ENCODE measurements around the gene PIK3CA. TPM values are rescaled to one million over a fixed set of nuclear protein-coding genes. Genes with fewer than 3 reads are reported as not detected.

Gene PIK3CA
- total RNA-seq, 1 donor, result 34.7 TPM

- H3K9me3 ChIP-seq (ENCODE audit: low read depth, low read length), result no peaks in the 10 kb centered on the region
- no peak for DNase-seq (ENCODE audit: insufficient read length, low spot score, missing footprints)
- H3K36me3 ChIP-seq (ENCODE audit: insufficient read depth, low read length), result no peaks in the 10 kb centered on the region
- no peak overlapping the region for H2AFZ ChIP-seq (ENCODE audit: low read length)
- H3K79me2 ChIP-seq (ENCODE audit: insufficient read depth, low read length), result peaks cover 66% of the 10 kb centered on the region
- no peak overlapping the region for H3K4me2 ChIP-seq (ENCODE audit: insufficient read depth, low read length)
- H3K27ac ChIP-seq (ENCODE audit: low read depth, low read length), result no peak overlapping the region
- H3K27me3 ChIP-seq (ENCODE audit: insufficient read depth, low read length), result no peaks in the 10 kb centered on the region
- TF ChIP-seq, protein P1, sequence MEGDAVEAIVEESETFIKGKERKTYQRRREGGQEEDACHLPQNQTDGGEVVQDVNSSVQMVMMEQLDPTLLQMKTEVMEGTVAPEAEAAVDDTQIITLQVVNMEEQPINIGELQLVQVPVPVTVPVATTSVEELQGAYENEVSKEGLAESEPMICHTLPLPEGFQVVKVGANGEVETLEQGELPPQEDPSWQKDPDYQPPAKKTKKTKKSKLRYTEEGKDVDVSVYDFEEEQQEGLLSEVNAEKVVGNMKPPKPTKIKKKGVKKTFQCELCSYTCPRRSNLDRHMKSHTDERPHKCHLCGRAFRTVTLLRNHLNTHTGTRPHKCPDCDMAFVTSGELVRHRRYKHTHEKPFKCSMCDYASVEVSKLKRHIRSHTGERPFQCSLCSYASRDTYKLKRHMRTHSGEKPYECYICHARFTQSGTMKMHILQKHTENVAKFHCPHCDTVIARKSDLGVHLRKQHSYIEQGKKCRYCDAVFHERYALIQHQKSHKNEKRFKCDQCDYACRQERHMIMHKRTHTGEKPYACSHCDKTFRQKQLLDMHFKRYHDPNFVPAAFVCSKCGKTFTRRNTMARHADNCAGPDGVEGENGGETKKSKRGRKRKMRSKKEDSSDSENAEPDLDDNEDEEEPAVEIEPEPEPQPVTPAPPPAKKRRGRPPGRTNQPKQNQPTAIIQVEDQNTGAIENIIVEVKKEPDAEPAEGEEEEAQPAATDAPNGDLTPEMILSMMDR (IDR thresholded peaks at IDR 0.05; ENCODE audit: extremely low read depth, low read depth, low read length), result no peak
- peaks cover 45% of the 10 kb centered on the region for H3K4me1 ChIP-seq (ENCODE audit: insufficient read depth, low read length)
- H3K4me3 ChIP-seq (ENCODE audit: insufficient read depth, low read length), result no peak overlapping the region
- H4K20me1 ChIP-seq (ENCODE audit: insufficient read depth, low read length), result peaks cover 38% of the 10 kb centered on the region
Observed at GRCh38 chr3:179179256-179179655, 31.1 kb downstream of the PIK3CA start.

DNA sequence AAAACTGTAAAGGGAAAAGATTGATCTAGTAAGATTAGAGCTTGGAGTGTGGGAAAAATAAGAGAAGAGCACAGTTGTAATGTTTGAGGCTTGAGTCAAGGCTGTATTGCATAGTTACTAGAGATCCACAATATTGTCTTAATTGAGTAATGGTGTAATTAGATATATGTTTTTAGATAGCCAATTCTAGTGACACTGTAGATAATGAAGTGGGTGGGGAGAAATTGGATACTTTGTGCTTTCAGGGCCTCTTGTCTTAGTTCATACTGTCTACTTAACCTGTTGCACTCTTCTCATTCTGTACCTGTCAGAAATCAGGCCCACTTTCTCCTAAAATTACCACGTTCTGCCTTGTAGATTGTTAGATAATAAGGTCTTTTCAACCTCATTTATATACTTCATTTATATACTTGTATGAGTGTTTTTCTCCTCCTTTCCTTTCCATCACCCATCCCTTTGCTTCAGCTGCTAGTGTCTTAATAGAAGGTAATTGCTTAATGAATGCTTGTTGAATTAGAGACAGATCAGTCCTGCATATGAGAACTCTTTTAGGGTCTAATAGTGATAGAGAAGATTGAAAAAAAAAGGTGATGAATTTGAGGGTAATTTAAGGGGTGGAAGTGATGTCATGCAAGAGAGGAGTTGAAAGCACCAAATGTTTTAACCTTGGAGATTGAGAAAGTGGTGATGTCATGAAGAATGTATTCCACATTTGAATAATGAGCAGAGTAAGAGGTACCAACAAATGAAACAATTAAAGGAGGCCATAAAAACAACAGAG, 32.0 kb downstream of the PIK3CA start:
- Histone ChIP-seq H3K9me3 (ENCODE audit: low read depth, low read length) (no peaks in the 10 kb centered on the region), H3K4me3 (ENCODE audit: insufficient read depth, low read length) (no peak overlapping the region), H2AFZ (ENCODE audit: low read length) (no peak overlapping the region), H4K20me1 (ENCODE audit: insufficient read depth, low read length) (peaks cover 31% of the 10 kb centered on the region), H3K4me2 (ENCODE audit: insufficient read depth, low read length) (peak overlapping the region; percentile 49), H3K36me3 (ENCODE audit: insufficient read depth, low read length) (no peaks in the 10 kb centered on the region), H3K4me1 (ENCODE audit: insufficient read depth, low read length) (peaks cover 41% of the 10 kb centered on the region), H3K27me3 (ENCODE audit: insufficient read depth, low read length) (no peaks in the 10 kb centered on the region), H3K79me2 (ENCODE audit: insufficient read depth, low read length) (peaks cover 67% of the 10 kb centered on the region), H3K27ac (ENCODE audit: low read depth, low read length) (peak overlapping the region; percentile 52)
- DNase-seq (ENCODE audit: insufficient read length, low spot score, missing footprints), result no peak
- TF ChIP-seq, protein P1 (IDR thresholded peaks at IDR 0.05; ENCODE audit: extremely low read depth, low read depth, low read length), result no peak

GRCh38 chr3:179181021-179181472, 32.9 kb downstream of the PIK3CA start:
- peak overlapping the region; percentile 49 for H3K4me2 ChIP-seq (ENCODE audit: insufficient read depth, low read length)
- peak overlapping the region; percentile 52 for H3K27ac ChIP-seq (ENCODE audit: low read depth, low read length)
- no peak overlapping the region for H3K4me3 ChIP-seq (ENCODE audit: insufficient read depth, low read length)
- H3K4me1 ChIP-seq (ENCODE audit: insufficient read depth, low read length), result peaks cover 34% of the 10 kb centered on the region
- no peak for DNase-seq (ENCODE audit: insufficient read length, low spot score, missing footprints)
- H3K27me3 ChIP-seq (ENCODE audit: insufficient read depth, low read length), result no peaks in the 10 kb centered on the region
- no peak overlapping the region for H2AFZ ChIP-seq (ENCODE audit: low read length)
- H3K79me2 ChIP-seq (ENCODE audit: insufficient read depth, low read length), result peaks cover 71% of the 10 kb centered on the region
- peaks cover 30% of the 10 kb centered on the region for H4K20me1 ChIP-seq (ENCODE audit: insufficient read depth, low read length)
- no peaks in the 10 kb centered on the region for H3K9me3 ChIP-seq (ENCODE audit: low read depth, low read length)
- TF ChIP-seq, protein P1 (IDR thresholded peaks at IDR 0.05; ENCODE audit: extremely low read depth, low read depth, low read length), result no peak
- no peaks in the 10 kb centered on the region for H3K36me3 ChIP-seq (ENCODE audit: insufficient read depth, low read length)

GRCh38 chr3:179181993-179182551, 33.9 kb downstream of the PIK3CA start:
- DNase-seq (ENCODE audit: insufficient read length, low spot score, missing footprints), result no peak
- Histone ChIP-seq H3K79me2 (ENCODE audit: insufficient read depth, low read length) (peaks cover 70% of the 10 kb centered on the region), H3K4me2 (ENCODE audit: insufficient read depth, low read length) (no peak overlapping the region)

More at GRCh38 chr3:179181993-179182551, 33.9 kb downstream of the PIK3CA start:
- no peak overlapping the region for H3K27ac ChIP-seq (ENCODE audit: low read depth, low read length)
- no peak overlapping the region for H2AFZ ChIP-seq (ENCODE audit: low read length)
- peaks cover 34% of the 10 kb centered on the region for H3K4me1 ChIP-seq (ENCODE audit: insufficient read depth, low read length)
- H3K27me3 ChIP-seq (ENCODE audit: insufficient read depth, low read length), result no peaks in the 10 kb centered on the region
- no peak overlapping the region for H3K4me3 ChIP-seq (ENCODE audit: insufficient read depth, low read length)
- no peaks in the 10 kb centered on the region for H3K36me3 ChIP-seq (ENCODE audit: insufficient read depth, low read length)
- peaks cover 33% of the 10 kb centered on the region for H4K20me1 ChIP-seq (ENCODE audit: insufficient read depth, low read length)
- H3K9me3 ChIP-seq (ENCODE audit: low read depth, low read length), result no peaks in the 10 kb centered on the region
- TF ChIP-seq, protein P1 (IDR thresholded peaks at IDR 0.05; ENCODE audit: extremely low read depth, low read depth, low read length), result no peak
